ENCODE data around the gene KCNMB1.

DNA sequence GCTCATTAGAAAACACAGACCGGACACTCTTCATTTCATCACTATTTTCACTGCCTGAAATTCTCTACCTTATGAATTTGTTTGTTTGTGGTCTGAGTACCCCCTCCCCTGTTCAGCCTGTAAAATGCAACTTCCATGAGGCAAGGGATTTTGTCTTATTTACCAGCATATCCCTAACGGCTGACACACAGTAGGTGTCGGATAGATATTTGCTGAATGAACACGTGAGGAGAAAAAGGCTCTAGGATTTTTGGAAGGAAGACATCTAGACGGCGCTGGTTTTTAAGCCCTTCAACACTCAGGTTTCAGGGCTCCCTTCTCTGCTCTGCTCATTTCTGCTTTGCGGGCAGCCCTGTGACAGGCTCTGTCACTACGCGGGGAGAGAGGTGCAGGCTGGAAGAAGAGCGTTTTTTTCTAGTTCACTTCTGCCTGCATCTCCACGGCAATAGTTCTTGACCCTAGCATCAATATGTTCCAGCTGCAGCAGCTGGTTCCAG, 41.0 kb downstream of the KCNMB1 start:
- TF ChIP-seq ZNF274 (IDR thresholded peaks at IDR 0.05; ENCODE audit: low read depth, low read length), result no peak
- TF ChIP-seq YY1 (IDR thresholded peaks at IDR 0.05; ENCODE audit: insufficient read depth, insufficient read length), result no peak
- no peak for TF ChIP-seq SUZ12 (IDR thresholded peaks at IDR 0.05; ENCODE audit: extremely low read depth, insufficient read depth, insufficient read length)

Measured in NT2/D1 (cell line).